NCI-H187 treated with DMSO at 0.1 percent for 48 hours (cell line): ENCODE data around the gene CFAP251.
"Not testable (repeated sequence)": the region's sequence is repeated elsewhere in the genome, so short reads cannot be mapped to it uniquely, and the experiment has no call there.

ENCODE experiments used
- DNase-seq: peaks from one replicate; lab custom pipeline; 2025; lab: John Stamatoyannopoulos, UW

CFAP251 gene

DNA sequence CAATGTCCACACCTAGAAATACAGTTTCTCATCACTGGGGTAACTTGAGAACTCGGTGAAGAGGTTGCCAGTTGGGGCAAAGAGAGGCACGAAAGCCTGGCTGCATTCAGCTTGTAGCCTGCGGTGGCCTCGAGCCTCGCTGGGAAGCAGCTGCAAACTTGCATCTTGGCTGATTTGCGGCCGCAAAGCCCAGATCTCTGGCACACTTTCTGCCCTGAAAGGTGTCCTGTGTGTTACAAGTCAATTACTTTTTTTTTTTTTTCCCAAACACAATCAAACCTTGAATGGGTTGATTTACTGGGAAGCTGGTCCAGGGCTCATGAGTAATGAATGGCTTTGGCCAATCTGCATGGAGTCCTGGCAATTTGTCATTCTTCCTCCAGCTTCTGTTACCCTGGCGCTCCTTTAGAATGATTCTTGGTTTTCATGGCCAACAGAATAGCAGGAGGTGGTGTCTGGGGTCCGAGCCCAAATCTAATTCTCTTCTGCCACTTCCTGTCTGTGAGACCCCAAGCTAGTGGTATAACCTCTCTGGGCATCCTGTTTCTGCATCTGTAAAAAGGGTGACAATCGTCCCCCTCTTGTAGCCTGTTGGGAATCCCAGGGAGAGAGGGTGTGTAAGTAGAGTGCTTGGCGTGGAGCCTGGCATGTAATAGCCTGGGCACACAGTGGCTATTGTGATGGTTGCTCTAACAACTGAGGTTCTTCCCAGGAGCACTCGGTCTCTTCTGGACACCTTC, 109.9 kb downstream of the CFAP251 start:
- DNase-seq: no peak

DNA sequence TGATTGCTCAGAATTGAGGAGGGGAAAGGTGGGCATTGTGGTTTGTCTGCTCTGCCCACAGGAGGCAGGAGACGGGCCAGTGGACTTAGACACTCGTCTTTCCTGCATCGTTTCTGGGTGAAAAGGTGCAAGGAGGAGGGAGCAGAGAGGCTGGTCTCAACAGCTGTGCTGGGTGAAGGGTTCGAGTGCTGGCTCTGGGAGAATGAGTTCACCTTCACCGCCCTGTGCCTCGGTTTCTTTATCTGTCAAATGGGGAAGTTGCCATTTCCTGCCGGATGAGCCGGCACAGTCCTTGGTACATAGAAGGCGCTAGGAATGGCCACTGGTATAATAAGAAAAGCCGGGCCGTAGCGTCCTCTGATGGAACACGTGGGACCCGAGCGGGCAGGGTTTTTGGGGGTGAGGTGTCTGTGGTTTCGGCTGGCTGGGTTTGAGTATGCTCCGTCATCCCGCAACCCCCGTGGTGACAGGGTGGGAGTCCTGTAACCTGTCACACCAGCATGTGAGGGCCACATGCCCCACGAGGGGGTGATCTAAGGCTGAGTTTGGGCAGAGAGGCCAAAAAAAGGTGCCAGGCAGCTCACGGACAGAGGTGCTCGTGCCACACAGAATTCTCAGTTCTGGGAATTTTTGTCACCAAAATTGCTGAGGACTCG, 110.6 kb downstream of the CFAP251 start:
- no peak for DNase-seq

DNA sequence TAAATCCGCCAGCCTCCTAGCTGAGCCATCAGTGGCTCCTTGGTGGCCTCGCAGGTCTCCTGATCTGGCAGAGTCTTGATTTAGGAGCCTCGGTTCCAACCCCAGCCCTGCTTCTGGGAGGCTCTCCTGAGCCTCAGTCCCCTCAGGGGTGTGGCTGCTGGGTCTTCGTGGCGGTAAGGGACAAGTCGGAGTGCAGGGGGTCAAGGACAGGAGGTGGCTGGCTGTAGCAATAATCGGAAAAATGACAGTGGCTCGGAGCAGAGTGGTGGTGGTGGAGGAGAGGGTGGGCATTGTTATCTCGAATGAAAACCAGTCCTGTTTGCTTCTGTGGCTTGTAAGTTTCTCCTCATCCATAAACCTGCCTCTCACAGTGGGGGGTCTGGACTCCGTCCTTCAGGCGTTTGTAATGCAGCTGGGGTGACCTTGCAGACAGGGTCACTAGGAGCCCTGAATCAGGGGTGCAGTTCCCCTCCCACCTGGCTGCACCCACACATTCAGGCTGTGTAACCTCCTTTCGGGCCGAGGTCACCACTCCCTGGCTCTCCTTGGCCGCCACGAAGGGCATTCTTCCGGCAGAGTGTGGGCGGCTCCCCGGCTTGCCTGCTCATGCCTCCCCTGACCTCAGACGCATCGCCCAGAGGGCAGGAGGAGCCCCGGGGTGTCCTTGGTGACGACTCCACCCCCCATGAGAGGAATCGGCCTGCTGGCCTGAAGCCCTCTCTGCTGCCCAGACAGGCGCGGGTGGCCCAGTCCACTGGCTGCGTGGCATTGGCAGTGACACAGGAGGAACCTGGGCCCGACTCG, 111.4 kb downstream of the CFAP251 start:
- DNase-seq: no peak

DNA sequence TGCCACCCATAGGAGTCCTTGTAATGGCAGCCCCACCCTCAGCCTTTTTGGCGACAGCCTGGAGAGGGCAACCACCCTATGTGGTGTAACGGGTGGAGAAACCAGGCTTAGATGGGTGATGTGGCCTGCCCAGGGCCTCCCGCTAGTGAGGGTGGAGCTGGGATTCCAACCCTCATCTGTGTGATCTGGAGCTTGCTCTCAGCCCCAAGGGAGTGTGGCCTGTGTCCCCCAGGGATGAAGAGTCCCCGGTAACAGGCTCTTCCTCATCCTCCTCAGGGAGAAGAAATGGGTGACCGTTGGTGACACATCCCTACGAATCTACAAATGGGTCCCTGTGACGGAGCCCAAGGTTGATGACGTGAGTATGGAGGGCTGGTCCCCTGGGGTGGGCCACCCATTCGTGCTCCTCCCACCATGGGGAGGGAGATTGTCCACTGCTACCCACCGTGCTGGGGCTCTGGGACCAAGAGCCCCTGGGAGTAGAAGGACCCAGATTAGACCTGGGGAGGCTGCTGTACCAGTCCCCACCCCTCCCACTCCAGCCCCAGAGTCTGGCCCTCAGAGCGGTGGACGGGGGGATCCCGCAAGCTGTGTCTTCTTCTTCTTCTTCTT, 112.1 kb downstream of the CFAP251 start:
- no peak for DNase-seq

DNA sequence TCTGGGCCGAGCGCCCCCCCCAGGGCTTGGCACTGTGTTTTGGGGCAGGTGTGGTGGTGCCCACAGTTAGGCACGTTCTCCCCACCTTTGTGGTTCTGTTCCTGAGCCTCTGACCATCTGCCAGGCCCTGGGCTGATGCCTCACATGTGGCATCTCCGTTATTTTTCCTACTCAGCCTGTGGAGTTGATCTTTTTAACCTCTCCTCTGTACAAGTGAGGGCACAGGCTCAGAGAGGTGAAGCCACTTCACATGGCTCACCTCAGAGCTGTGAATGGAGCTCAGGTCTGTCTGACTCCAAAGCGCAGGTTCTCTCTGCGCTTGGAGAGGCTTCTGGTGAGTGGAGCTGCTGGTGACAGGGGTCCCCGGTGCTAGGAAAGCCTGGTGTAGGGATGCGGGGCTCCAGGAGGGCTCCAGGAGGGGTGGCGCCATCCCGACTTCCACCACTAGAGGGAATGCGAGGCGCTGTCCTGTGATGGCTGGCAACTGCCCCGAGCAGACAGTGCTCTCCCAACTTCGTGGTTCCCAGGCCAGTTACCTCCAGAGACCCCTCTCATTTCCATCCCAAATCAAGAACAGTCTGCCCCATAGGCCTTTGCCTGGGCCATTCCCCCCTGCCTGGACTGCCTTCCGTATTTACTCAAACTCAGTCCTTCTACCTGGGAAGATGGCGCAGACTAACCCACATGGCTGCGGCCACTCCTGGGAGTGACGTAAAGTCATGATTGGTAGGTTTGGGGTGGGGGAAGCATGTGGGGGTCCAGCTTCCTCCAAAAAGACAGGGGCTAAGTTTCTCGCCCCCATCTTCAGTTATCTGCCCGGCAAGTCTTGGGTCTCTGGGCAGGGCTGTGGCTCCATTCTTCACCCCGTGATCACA, 113.2 kb downstream of the CFAP251 start:
- no peak for DNase-seq

GRCh38 chr12:122032580-122032979, 114.2 kb downstream of the CFAP251 start:
- no peak for DNase-seq

DNA sequence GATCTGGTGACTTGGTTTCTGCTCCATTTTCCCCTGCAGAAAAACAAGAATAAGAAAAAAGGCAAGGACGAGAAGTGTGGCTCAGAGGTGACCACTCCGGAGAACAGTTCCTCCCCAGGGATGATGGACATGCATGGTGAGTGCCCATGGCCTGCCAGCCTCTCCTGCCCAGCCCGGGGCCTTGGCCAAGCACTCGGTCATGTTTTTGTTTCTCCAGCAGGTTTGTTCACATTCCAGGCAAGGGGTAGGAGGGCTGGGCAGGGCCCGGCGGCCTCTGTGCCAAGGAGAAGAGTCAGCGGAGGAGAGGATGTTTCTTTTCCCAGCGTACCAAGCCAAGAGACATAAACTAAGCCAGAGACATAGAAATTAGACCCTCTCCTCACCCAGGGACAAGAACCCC, 116.9 kb downstream of the CFAP251 start:
- no peak for DNase-seq

DNA sequence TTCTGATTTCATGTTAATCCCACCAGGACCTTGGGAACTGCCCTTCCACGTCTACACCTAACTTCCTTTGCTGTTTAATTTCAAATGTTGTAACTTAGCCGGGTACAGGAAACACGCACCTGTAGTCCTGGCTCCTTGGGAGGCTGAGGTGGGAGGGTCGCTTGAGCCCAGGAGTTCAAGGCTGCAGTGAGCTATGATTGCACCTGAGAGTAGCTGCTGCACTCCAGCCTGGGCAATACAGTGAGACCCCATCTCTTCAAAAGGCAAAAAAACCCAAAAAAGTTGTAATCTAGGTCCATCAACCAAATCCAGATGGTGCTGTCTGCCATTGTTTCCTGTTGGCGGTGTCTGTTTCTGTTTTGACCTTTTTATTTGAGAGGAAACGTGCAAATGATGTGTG, 117.8 kb downstream of the CFAP251 start:
- DNase-seq: no peak

- no peak for DNase-seq
Observed at GRCh38 chr12:122040579-122041386, 122.4 kb downstream of the CFAP251 start.

GRCh38 chr12:122041458-122041857, 123.1 kb downstream of the CFAP251 start:
- not testable (repeated sequence) for DNase-seq

- DNase-seq: no peak
Observed at GRCh38 chr12:122042910-122043309, 124.5 kb downstream of the CFAP251 start.

GRCh38 chr12:122043476-122043875, 125.1 kb downstream of the CFAP251 start:
- no peak for DNase-seq

GRCh38 chr12:122045262-122045661, 126.9 kb downstream of the CFAP251 start:
- no peak for DNase-seq

DNA sequence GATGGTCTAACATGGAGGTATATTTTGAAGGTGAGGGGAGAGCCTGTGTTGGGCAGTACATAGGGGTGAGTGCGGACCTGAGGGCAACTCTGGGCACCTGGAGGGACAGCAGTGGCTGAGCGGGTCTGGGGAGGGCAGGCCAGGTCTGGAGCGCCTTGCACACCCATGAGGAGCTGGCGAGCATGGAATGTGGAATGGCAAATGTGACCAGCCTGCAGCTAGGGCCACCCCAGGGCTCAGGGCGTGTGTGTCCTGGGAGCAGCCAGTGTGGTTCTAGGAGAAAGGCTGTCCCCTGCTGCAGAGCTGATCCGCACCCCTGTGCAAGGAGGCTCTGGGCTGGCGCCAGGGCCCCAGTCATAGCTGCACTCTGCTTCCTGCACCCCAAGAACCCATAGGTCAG, 127.8 kb downstream of the CFAP251 start:
- DNase-seq: no peak

DNA sequence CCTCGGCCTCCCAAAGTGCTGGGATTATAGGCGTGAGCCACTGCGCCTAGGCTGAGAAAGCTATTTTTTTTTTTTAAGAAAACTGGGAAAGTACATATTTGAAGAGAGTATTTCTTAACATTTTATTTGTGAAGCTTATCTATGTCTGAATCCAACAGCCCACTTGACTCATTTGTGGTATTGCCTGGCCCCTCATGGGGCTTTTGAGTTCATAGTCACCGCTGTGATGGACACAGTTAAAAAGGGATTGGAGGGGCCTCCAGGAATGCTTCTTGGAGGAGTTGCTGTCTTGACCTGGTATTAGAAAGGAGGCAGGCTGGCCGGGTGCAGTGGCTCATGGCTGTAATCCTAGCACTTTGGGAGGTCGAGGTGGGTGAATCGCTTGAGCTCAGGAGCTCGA, 129.8 kb downstream of the CFAP251 start:
- no peak for DNase-seq

GRCh38 chr12:122049827-122050226, 131.4 kb downstream of the CFAP251 start:
- DNase-seq: no peak

GRCh38 chr12:122050706-122051105, 132.3 kb downstream of the CFAP251 start:
- no peak for DNase-seq

- DNase-seq: no peak
Observed at GRCh38 chr12:122051231-122051876, 133.0 kb downstream of the CFAP251 start.

DNA sequence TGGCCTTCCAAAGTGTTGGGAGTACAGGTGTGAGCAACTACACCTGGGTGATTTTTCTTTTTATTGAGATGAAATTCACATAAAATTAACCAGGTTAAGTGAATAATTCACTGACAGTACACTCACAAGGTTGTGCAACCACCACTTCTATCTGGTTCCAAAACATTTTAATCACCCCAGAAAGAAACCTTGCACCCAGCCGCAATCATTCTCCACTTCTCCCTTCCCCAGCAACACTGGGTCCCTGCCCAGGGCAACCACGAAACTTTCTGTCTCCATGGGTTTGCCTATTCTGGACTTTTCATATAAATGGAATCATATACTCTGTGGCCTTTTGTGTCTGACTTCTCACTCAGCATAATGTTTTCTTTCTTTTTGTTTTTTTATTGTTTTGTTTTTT, 133.9 kb downstream of the CFAP251 start:
- no peak for DNase-seq
